Nephron progenitor cell (in vitro differentiated cells): Measurements from ENCODE around the gene MMP17.
A peak's percentile ranks its signal among the peaks of the same experiment; 100 is the strongest.

Experiments used
- DNase-seq: peaks from one replicate; pipeline ENCODE4 v3.0.0; 2021
- H3K27ac Mint-ChIP-seq: 2 replicates; pipeline ENCODE4 v1.8.0; 2021; ENCODE audit warnings: mild to moderate bottlenecking, moderate library complexity, mixed read lengths
- H3K27me3 Mint-ChIP-seq: 2 replicates; pipeline ENCODE4 v1.8.0; 2021; ENCODE audit warnings: mild to moderate bottlenecking, low read depth, mixed read lengths; ENCODE audit not compliant: poor library complexity
- H3K36me3 Mint-ChIP-seq: 2 replicates; pipeline ENCODE4 v1.8.0; 2021; ENCODE audit warnings: low read depth, mixed read lengths
- H3K4me1 Mint-ChIP-seq: 2 replicates; pipeline ENCODE4 v1.8.0; 2021; ENCODE audit warnings: mixed read lengths
- H3K4me3 Mint-ChIP-seq: 2 replicates; pipeline ENCODE4 v1.8.0; 2021; ENCODE audit warnings: mild to moderate bottlenecking, moderate library complexity, mixed read lengths
- H3K9me3 Mint-ChIP-seq: 2 replicates; pipeline ENCODE4 v1.8.0; 2021; ENCODE audit warnings: mild to moderate bottlenecking, moderate library complexity, mixed read lengths
- TF ChIP-seq, protein P1 (sequence below): fragments of 200-600 bp; sonication (generic); IDR thresholded peaks from 2 replicates; pipeline ENCODE4 v1.5.0; 2021; ENCODE audit warnings: antibody characterized with exemption

Gene MMP17

DNA sequence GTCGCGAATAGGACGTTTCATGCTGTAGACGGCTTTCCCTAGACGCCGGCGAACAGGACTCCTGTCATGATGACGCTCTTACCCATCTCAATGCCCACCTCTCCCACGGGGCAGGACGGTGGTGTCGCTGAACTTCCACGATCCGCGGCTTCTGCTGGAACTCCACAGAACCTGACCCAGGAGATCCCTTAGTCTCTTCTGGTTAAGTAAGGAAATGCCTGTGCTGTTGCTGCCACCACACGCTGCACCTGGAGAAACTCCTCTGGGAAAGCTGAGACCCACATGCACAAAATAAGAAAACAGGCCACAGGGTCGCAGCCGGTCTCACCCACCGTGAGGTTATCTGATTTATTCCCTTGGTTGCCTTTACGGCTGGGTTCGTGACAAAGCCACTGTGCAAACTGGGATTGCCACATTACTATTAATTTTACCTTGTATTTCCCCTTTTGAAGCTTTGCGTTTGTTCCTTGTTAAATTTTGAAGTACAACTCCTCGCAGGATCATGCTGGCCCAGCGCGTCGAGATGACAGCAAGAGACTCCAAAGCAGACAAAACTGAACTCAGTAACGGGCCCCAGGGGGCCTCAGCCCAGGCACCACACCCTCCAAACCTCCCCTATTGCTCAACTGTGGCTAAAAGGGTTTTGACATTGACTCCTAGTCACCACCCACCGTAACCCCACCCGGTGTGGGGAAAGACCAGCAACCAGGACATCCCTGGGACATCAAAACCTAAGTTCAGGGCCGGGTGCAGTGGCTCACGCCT is 9.2 kb upstream of the MMP17 start:
- Mint-ChIP-seq H3K4me1 (peaks cover 11% of the 10 kb centered on the region), H3K36me3 (no peaks in the 10 kb centered on the region), H3K9me3 (peaks cover 4% of the 10 kb centered on the region), H3K27ac (no peak overlapping the region), H3K27me3 (peaks cover 28% of the 10 kb centered on the region), H3K4me3 (no peak overlapping the region)
- DNase-seq = no peak
- TF ChIP-seq, protein P1, sequence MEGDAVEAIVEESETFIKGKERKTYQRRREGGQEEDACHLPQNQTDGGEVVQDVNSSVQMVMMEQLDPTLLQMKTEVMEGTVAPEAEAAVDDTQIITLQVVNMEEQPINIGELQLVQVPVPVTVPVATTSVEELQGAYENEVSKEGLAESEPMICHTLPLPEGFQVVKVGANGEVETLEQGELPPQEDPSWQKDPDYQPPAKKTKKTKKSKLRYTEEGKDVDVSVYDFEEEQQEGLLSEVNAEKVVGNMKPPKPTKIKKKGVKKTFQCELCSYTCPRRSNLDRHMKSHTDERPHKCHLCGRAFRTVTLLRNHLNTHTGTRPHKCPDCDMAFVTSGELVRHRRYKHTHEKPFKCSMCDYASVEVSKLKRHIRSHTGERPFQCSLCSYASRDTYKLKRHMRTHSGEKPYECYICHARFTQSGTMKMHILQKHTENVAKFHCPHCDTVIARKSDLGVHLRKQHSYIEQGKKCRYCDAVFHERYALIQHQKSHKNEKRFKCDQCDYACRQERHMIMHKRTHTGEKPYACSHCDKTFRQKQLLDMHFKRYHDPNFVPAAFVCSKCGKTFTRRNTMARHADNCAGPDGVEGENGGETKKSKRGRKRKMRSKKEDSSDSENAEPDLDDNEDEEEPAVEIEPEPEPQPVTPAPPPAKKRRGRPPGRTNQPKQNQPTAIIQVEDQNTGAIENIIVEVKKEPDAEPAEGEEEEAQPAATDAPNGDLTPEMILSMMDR = no peak

DNA sequence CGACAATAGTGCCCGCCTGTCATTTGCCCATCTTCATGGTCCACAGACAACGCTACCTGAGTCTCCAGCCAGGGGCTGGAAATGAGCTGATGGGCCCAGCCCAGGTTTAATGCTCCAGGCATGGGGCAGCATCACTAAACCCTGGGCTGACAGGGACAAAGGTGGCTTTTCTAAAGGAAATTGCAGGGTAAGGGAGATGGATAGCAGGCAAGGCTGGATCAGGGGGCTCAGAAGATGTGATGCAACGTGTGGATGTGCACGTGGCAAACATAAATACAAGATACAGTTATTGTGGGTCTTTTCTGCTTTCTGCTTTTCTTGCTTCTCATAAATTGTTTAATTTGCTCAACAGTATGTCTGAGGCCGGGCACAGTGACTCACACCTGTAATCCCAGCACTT is 3.7 kb upstream of the MMP17 start:
- Mint-ChIP-seq H3K27ac (no peak overlapping the region), H3K9me3 (no peaks in the 10 kb centered on the region), H3K36me3 (no peaks in the 10 kb centered on the region), H3K27me3 (peaks cover 65% of the 10 kb centered on the region), H3K4me3 (no peak overlapping the region), H3K4me1 (peaks cover under 1% of the 10 kb centered on the region)
- DNase-seq = no peak
- TF ChIP-seq, protein P1 = no peak

DNA sequence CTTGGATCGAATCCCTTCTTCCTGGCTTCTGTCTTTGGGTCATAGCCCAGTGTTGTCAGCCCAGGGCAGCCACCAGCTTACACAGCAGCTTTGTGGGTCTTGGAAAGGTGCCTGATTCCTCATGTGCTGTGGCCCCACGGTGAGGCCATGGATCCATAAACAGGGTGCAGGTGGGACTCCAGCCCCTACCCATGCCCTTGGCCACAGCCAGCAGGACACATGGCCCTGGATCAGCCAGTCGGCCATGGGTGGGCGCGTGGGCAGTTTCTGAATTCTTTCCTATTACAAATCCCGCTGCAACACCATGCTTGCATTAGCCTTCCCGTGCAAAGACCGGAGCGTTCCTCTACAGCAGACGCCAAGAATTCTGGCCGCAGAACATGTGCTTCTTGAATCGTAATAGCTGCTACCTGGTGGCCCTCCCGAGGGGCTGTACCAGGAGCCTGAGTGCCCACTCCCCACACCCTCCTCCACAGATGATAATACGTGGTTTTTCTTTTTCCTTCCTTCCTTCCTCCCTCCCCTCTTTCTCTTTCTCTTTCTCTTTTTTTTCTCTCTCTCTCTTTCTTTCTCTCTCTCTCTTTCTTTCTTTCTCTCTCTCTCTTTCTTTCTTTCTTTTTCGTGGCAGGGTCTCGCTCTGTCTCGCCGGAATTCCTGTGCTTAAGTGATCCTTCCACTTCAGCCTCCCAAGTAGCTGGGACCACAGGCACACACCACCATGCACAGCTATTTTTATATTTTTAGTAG is 2.9 kb upstream of the MMP17 start:
- TF ChIP-seq, protein P1 = no peak
- Mint-ChIP-seq H3K4me1 (no peaks in the 10 kb centered on the region), H3K27ac (no peak overlapping the region), H3K36me3 (no peaks in the 10 kb centered on the region), H3K27me3 (peaks cover 71% of the 10 kb centered on the region), H3K9me3 (no peaks in the 10 kb centered on the region), H3K4me3 (no peak overlapping the region)
- DNase-seq = no peak

DNA sequence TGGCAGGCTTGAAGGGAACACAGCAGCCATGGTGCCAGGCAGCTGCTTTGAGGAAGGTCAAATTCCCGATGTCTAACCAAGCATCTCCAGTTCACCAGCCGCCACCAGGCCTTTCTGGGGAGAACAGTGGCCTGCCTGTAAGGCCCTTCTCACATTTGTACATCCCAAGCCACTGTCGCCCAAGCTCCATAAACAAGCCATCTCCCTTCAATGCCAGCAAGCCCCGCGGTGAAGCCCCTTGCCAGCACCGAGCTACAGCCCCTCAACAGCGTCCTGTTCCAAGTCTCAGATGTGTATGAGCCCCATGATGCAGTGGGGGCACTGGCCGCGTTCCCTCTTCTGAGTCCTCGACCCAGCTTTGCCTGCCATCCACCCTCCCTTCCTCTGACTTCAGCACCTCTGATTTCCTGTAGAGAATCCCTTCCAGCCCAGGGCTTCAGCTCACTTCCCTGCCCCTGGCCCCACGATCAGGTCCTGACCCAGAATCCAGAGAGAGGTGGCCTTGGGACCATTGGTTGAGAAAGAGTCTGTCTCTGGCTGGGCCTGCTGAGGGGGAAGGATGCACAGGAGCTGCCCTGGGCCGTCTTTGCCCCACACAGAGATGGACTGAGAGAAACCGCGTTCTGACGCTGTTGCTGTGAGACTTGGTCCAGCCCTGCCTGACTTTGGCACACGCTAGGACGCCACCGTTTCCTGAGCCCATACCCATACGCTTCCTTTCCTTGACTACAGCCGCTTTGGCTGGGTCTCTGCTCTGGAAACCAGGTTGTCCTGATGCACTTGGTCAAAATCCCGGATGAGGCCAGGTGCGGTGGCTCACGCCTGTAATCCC is 1.9 kb upstream of the MMP17 start:
- no peak overlapping the region for H3K27ac Mint-ChIP-seq
- TF ChIP-seq, protein P1 = no peak
- H3K4me3 Mint-ChIP-seq = peak overlapping the region; percentile 49
- H3K4me1 Mint-ChIP-seq = no peaks in the 10 kb centered on the region
- H3K27me3 Mint-ChIP-seq = peaks cover 78% of the 10 kb centered on the region
- no peaks in the 10 kb centered on the region for H3K9me3 Mint-ChIP-seq
- no peak for DNase-seq
- no peaks in the 10 kb centered on the region for H3K36me3 Mint-ChIP-seq

DNA sequence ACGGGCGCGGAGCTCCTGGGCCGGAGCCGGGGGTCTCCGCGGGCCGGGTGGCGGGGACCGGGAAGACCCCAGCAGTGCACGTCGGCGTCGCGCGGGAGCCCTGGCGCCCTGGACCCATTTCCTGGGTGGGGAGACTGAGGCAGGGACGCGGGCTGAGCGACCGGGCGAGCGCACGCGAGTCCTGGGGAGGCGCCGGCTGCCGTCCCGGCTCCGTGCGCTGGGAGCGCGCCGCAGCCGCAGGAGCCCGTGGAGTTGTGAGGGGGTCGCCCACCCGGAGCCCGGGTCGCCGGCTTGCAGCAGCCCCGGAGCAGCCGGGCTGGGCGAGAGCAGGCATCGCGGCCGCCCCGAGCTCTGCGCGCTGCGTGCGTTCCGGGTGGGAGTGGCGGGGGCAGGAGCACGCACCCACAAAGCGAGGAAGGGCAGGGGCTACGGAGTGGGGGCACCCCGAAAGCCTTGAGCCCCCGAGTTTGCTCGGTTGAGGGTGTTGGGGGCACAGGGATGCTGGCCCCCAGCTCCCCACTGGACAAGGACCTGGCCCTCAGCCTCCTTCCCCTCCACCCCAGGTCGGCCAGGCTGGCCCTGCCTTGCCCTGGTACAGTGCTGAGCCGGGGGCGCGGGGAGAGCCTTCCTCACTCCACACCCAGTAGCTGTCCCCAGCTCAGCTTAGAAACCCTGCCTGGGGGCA is 620 bp downstream of the MMP17 start:
- Mint-ChIP-seq H3K36me3 (no peaks in the 10 kb centered on the region), H3K9me3 (no peaks in the 10 kb centered on the region), H3K27me3 (peaks cover 85% of the 10 kb centered on the region), H3K4me1 (no peaks in the 10 kb centered on the region), H3K27ac (no peak overlapping the region), H3K4me3 (peak overlapping the region; percentile 55)
- DNase-seq = no peak
- TF ChIP-seq, protein P1 = no peak
